Neuronal stem cell (in vitro differentiated cells): ENCODE data around the gene NPHP4.

Experiments used
- DNase-seq: peaks from one replicate; pipeline ENCODE4 v3.0.0-alpha.2; 2013; ENCODE audit warnings: low spot score
- H2AFZ ChIP-seq: one replicate; pipeline ENCODE4 v1.6.1; 2013; ENCODE audit warnings: mild to moderate bottlenecking, low read length, inconsistent platforms
- H2AK5ac ChIP-seq: 2 replicates; pipeline ENCODE4 v1.6.1; 2013; ENCODE audit warnings: low read depth, mild to moderate bottlenecking, inconsistent platforms, low read length, moderate library complexity, mixed read lengths
- H2BK120ac ChIP-seq: 2 replicates; pipeline ENCODE4 v1.6.1; 2013; ENCODE audit warnings: low read depth, mild to moderate bottlenecking, inconsistent platforms, low read length, moderate library complexity, mixed read lengths
- H2BK12ac ChIP-seq: one replicate; pipeline ENCODE4 v1.6.1; 2013; ENCODE audit warnings: low read length, inconsistent platforms
- H2BK15ac ChIP-seq: 2 replicates; pipeline ENCODE4 v1.6.1; 2013; ENCODE audit warnings: mild to moderate bottlenecking, low read length, inconsistent platforms, mixed read lengths
- H2BK5ac ChIP-seq: one replicate; pipeline ENCODE4 v1.6.1; 2013; ENCODE audit warnings: inconsistent platforms, mild to moderate bottlenecking, low read length, moderate library complexity
- H3K14ac ChIP-seq: one replicate; pipeline ENCODE4 v1.6.1; 2013; ENCODE audit warnings: low read length, inconsistent platforms
- H3K18ac ChIP-seq: 2 replicates; pipeline ENCODE4 v1.6.1; 2013; ENCODE audit warnings: low read length, inconsistent platforms
- H3K23ac ChIP-seq: 2 replicates; pipeline ENCODE4 v1.6.1; 2013; ENCODE audit warnings: low read depth, mild to moderate bottlenecking, mixed read lengths, low read length, inconsistent platforms; ENCODE audit not compliant: poor library complexity
- H3K27ac ChIP-seq: replicated peaks from 3 replicates; pipeline ENCODE4 v1.5.1; 2013; ENCODE audit warnings: low read length, inconsistent platforms
- H3K27me3 ChIP-seq, 3 experiments: 2 replicates each; pipeline ENCODE4 v1.6.1; 2013; ENCODE audit warnings: low read length in 3 of 3, mild to moderate bottlenecking in 2 of 3, inconsistent platforms in 1 of 3, low read depth in 1 of 3, mixed read lengths in 1 of 3, moderate library complexity in 1 of 3; ENCODE audit not compliant: control insufficient read depth in 3 of 3, insufficient read depth in 3 of 3
- H3K36me3 ChIP-seq, 2 donors: replicated peaks in 1 of 2; 2 replicates each; pipeline ENCODE4 v1.6.1; 2013; ENCODE audit warnings: low read length in 2 of 2; ENCODE audit not compliant: control insufficient read depth in 2 of 2, insufficient read depth in 2 of 2
- H3K4ac ChIP-seq: 2 replicates; pipeline ENCODE4 v1.6.1; 2013; ENCODE audit warnings: inconsistent platforms, mild to moderate bottlenecking, low read length, moderate library complexity
- H3K4me1 ChIP-seq, 2 donors: 1 replicate in 1 of 2; 2 replicates in 1 of 2; pipeline ENCODE4 v1.6.1; 2013; ENCODE audit warnings: low read length in 2 of 2, low read depth in 1 of 2; ENCODE audit not compliant: control insufficient read depth in 2 of 2, insufficient read depth in 1 of 2
- H3K4me2 ChIP-seq: one replicate; pipeline ENCODE4 v1.6.1; 2013; ENCODE audit warnings: mild to moderate bottlenecking, low read length, inconsistent platforms; ENCODE audit not compliant: insufficient read depth, poor library complexity, severe bottlenecking
- H3K4me3 ChIP-seq, 2 donors: 2 replicates each; pipeline ENCODE4 v1.5.1; 2013; ENCODE audit warnings: low read length in 2 of 2, mild to moderate bottlenecking in 2 of 2, inconsistent platforms in 1 of 2, moderate library complexity in 1 of 2
- H3K79me1 ChIP-seq: one replicate; pipeline ENCODE4 v1.6.1; 2013; ENCODE audit warnings: low read depth, mild to moderate bottlenecking, inconsistent platforms, low read length, moderate library complexity
- H3K9ac ChIP-seq: one replicate; pipeline ENCODE4 v1.6.1; 2013; ENCODE audit warnings: mild to moderate bottlenecking, low read depth, low read length, inconsistent platforms; ENCODE audit not compliant: poor library complexity
- H3K9me3 ChIP-seq, 2 donors: replicated peaks in 1 of 2; 2 replicates each; pipeline versions ENCODE3 to v1.6.1; 2013; ENCODE audit warnings: low read length in 2 of 2, mild to moderate bottlenecking in 2 of 2, inconsistent platforms in 1 of 2, low read depth in 1 of 2, mixed read lengths in 1 of 2, moderate library complexity in 1 of 2; ENCODE audit not compliant: control insufficient read depth in 2 of 2, insufficient read depth in 1 of 2
- H4K8ac ChIP-seq: one replicate; pipeline ENCODE4 v1.6.1; 2013; ENCODE audit warnings: low read depth, mild to moderate bottlenecking, inconsistent platforms, low read length, moderate library complexity
- H4K91ac ChIP-seq: one replicate; pipeline ENCODE4 v1.6.1; 2013; ENCODE audit warnings: low read length, low read depth, mild to moderate bottlenecking, inconsistent platforms; ENCODE audit not compliant: poor library complexity
- WGBS, 2 donors: extraction: QIAGEN DNeasy Blood & Tissue Kit; methylation state at CpG; one replicate each; pipeline ENCODE4 v1.1.7; 2013; ENCODE audit warnings: missing lambda C conversion rate in 2 of 2, mixed read lengths in 1 of 2; ENCODE audit not compliant: insufficient read length in 2 of 2, insufficient replicate concordance in 1 of 2; ENCODE audit errors: extremely low coverage in 2 of 2; 5-methylcytosine and 5-hydroxymethylcytosine counted together

Gene NPHP4

DNA sequence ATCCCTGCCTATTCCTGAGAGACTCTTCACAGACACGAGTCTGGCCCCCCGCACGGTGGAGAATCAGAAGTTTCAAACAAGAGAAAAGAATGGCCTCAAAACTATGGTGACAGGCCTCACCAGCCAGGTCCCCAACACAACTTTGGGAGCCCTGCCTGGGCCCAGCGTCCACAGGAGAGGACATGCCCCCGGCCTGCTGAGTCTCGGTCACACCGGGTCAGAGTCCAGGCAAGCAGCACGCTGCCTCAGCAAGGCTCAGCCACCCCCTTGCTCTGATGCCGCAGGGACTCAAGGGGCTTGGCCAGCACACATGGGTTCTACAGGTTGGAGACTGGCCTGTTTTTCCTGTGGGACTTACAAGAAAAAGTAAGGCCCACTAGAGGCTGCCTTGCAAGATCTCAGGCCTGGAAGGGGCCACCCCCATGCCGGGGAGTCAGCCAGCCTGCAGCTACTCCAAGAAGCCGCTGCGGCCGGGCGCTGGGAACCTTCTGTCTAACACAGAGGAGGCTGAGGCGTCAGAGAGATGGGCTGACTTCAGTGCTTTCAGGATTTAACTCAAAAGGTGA lies 116.8 kb downstream of the NPHP4 start:
- peaks cover 35 to 72% of the 10 kb centered on the region in 2 donors for H3K36me3 ChIP-seq
- no peak overlapping the region for H3K18ac ChIP-seq
- H3K4me1 ChIP-seq, result peaks cover 1 to 2% of the 10 kb centered on the region in 2 donors
- no peak overlapping the region for H3K4me3 ChIP-seq
- H3K9ac ChIP-seq, result no peak overlapping the region
- no peaks in the 10 kb centered on the region for H3K27me3 ChIP-seq
- H4K91ac ChIP-seq, result no peak overlapping the region
- no peak overlapping the region for H2BK5ac ChIP-seq
- H2BK15ac ChIP-seq, result no peak overlapping the region
- H3K23ac ChIP-seq, result no peak overlapping the region
- no peak overlapping the region for H2BK120ac ChIP-seq
- peaks cover 0 to 4% of the 10 kb centered on the region in 2 donors for H3K9me3 ChIP-seq
- peaks cover 8% of the 10 kb centered on the region for H3K79me1 ChIP-seq
- H2BK12ac ChIP-seq, result no peak overlapping the region
- H3K4ac ChIP-seq, result no peak overlapping the region
- no peak overlapping the region for H4K8ac ChIP-seq
- H3K14ac ChIP-seq, result peak overlapping the region; percentile 60
- no CpG with 5 or more reads among the region's 15 CpGs for WGBS, 2 donors
- H3K4me2 ChIP-seq, result no peak overlapping the region
- no peak overlapping the region for H3K27ac ChIP-seq
- no peak overlapping the region for H2AK5ac ChIP-seq
- no peak for DNase-seq
- H2AFZ ChIP-seq, result no peak overlapping the region

DNA sequence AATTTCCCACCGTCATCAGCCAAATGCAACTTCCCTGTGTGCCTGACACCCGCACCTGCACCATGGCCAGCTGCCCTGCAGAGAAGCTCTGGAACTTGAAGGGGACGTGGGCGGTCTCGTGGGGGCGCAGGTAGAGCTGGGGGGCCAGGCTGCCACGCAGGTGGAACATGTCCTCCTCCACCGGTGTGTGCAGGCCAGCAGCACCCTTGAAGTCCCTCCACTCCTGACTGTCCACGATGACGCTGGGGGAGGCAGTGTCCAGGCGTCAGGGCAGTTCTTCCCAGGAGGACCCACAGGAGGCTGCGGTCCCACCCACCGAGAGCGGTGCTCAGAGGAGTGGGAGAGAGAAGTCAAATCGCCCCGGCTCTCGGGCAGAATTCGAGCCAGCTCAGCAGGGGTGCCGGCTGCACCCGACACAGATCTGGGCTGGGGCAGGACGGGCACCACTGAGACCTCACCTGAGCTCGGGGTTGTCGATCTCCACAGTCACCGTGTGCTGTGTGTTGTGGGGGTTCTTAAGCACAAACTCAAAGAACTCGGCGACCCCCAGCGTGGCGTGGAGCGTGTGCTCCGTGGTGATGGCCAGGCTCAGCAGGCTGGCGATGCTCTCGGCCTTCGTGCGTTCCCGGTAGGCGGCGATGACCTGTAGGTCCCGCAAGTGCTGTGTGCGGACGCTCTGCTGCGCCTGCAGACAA lies 117.7 kb downstream of the NPHP4 start:
- no peak overlapping the region for H3K4me2 ChIP-seq
- no peak overlapping the region for H3K4me3 ChIP-seq
- H3K23ac ChIP-seq, result peak overlapping the region; percentile 77
- no peak for DNase-seq
- H3K9ac ChIP-seq, result peak overlapping the region; percentile 68
- no peak overlapping the region for H2AK5ac ChIP-seq
- H3K9me3 ChIP-seq, result peaks cover under 1 to 2% of the 10 kb centered on the region in 2 donors
- no peaks in the 10 kb centered on the region for H3K27me3 ChIP-seq
- no CpG with 5 or more reads among the region's 41 CpGs for WGBS, 2 donors
- no peak overlapping the region for H2BK12ac ChIP-seq
- no peak overlapping the region for H2BK5ac ChIP-seq
- no peak overlapping the region for H2BK15ac ChIP-seq
- H4K8ac ChIP-seq, result no peak overlapping the region
- H3K27ac ChIP-seq, result no peak overlapping the region
- H3K18ac ChIP-seq, result no peak overlapping the region
- no peak overlapping the region for H2AFZ ChIP-seq
- peaks cover 0 to 2% of the 10 kb centered on the region in 2 donors for H3K4me1 ChIP-seq
- peaks cover 8% of the 10 kb centered on the region for H3K79me1 ChIP-seq
- H3K4ac ChIP-seq, result no peak overlapping the region
- H3K14ac ChIP-seq, result peak overlapping the region; percentile 60
- H4K91ac ChIP-seq, result no peak overlapping the region
- no peak overlapping the region for H2BK120ac ChIP-seq
- H3K36me3 ChIP-seq, result peaks cover 31 to 69% of the 10 kb centered on the region in 2 donors

DNA sequence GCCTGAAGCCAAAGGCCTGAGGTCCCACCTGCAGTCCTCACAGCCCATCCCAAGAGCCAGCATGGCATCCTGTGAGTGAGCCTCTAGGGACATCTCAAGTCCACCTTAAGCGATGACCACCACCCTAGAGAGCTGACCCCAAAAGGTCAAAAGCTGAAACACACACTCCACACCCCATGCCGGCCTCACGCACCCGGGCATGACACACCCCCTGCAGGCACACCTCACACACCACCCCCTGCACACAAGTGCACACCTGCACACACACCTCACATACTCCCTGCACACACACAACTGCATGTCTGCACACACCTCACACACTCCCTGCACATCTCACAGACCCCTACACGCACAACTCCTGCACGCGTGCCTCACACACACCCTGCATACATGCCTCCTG lies 118.7 kb downstream of the NPHP4 start:
- Histone ChIP-seq H2AFZ (no peak overlapping the region), H3K4ac (no peak overlapping the region), H3K79me1 (peaks cover 14% of the 10 kb centered on the region), H3K36me3 (peaks cover 36 to 66% of the 10 kb centered on the region in 2 donors), H3K4me1 (peaks cover 0 to 6% of the 10 kb centered on the region in 2 donors), H3K14ac (no peak overlapping the region), H3K27me3 (peaks cover 0 to 4% (median 0%) of the 10 kb centered on the region in 3 experiments), H3K9ac (no peak overlapping the region), H2AK5ac (no peak overlapping the region), H4K8ac (no peak overlapping the region), H2BK5ac (no peak overlapping the region), H4K91ac (no peak overlapping the region), H3K4me3 (peak overlapping the region in 1 of 2 donors; percentile 4), H3K9me3 (peaks cover 2 to 7% of the 10 kb centered on the region in 2 donors), H3K23ac (peak overlapping the region; percentile 58), H3K18ac (no peak overlapping the region), H3K4me2 (no peak overlapping the region), H3K27ac (no peak overlapping the region), H2BK12ac (no peak overlapping the region), H2BK120ac (no peak overlapping the region), H2BK15ac (no peak overlapping the region)
- WGBS, 2 donors, result no CpG with 5 or more reads among the region's 7 CpGs
- DNase-seq, result no peak

DNA sequence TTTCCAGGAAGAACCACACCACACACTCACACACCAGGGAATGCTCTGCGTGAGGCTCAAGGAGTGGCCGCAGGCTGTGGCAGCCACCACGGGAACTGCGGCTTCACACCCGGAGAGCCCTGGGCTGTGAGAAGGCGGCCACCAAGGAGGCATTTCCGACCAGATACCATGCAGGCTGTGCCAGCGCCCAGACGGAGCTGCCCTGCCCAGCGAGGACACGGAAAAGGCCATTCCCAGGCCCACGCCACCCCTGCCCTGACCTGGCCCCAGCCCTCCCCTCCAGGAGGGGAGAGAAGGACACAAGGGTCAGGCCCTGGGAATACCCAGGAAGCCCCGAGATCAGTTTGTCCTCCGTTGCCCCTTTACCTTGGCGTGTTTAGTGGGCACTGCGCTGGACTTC lies 119.3 kb downstream of the NPHP4 start:
- no peak overlapping the region for H2AFZ ChIP-seq
- no peak overlapping the region for H3K14ac ChIP-seq
- H3K36me3 ChIP-seq, result peaks cover 38 to 66% of the 10 kb centered on the region in 2 donors
- peaks cover 0 to 9% of the 10 kb centered on the region in 2 donors for H3K4me1 ChIP-seq
- no peak overlapping the region for H2BK120ac ChIP-seq
- peaks cover 18% of the 10 kb centered on the region for H3K79me1 ChIP-seq
- H4K8ac ChIP-seq, result no peak overlapping the region
- no peak overlapping the region for H2AK5ac ChIP-seq
- H3K27me3 ChIP-seq, result peaks cover 0 to 6% (median 0%) of the 10 kb centered on the region in 3 experiments
- H4K91ac ChIP-seq, result no peak overlapping the region
- no peak overlapping the region for H3K27ac ChIP-seq
- H3K9ac ChIP-seq, result no peak overlapping the region
- H3K4ac ChIP-seq, result no peak overlapping the region
- peaks cover 2 to 9% of the 10 kb centered on the region in 2 donors for H3K9me3 ChIP-seq
- H2BK12ac ChIP-seq, result no peak overlapping the region
- no peak for DNase-seq
- H2BK5ac ChIP-seq, result no peak overlapping the region
- H3K4me3 ChIP-seq, result no peak overlapping the region
- no peak overlapping the region for H3K23ac ChIP-seq
- H3K18ac ChIP-seq, result no peak overlapping the region
- no CpG with 5 or more reads among the region's 16 CpGs for WGBS, 2 donors
- H3K4me2 ChIP-seq, result no peak overlapping the region
- H2BK15ac ChIP-seq, result no peak overlapping the region
